OCI-LY1 (cell line): ENCODE measurements around the gene MYOM1.

Source experiments
- CTCF ChIP-seq: fragments of 200-600 bp; sonication (generic), shearing (Covaris generic); IDR thresholded peaks from 2 replicates; pipeline ENCODE4 v1.5.1; 2017; ENCODE audit warnings: mild to moderate bottlenecking, antibody characterized with exemption, low read length, moderate library complexity, mixed read lengths
- EZH2 ChIP-seq: fragments of 200-600 bp; sonication (generic), shearing (Covaris generic); IDR thresholded peaks from 2 replicates; pipeline ENCODE4 v1.8.0; 2017; ENCODE audit warnings: borderline replicate concordance, mixed run types, mild to moderate bottlenecking, antibody characterized with exemption, low read length, moderate library complexity, mixed read lengths

GRCh38 chr18:3217948-3218647, 1.7 kb downstream of the MYOM1 start:
- TF ChIP-seq CTCF (no peak), EZH2 (no peak)
